Suprapubic skin (tissue), 3 donors: ENCODE measurements around the gene SLC25A36.
"Not testable (repeated sequence)": the region's sequence is repeated elsewhere in the genome, so short reads cannot be mapped to it uniquely, and the experiment has no call there.

Experiments
- CTCF ChIP-seq, 2 donors: fragments of 200-600 bp in 1 of 2; fragments of 450-650 bp in 1 of 2; sonication (generic) in 1 of 2; IDR thresholded peaks; one replicate each; pipeline ENCODE4 v1.5.1; 2016 to 2019; ENCODE audit warnings: antibody characterized with exemption in 2 of 2, mild to moderate bottlenecking in 1 of 2, moderate library complexity in 1 of 2
- POLR2A ChIP-seq, 2 donors: fragments of 450-650 bp; IDR thresholded peaks; one replicate each; pipeline ENCODE4 v1.6.1; 2017; ENCODE audit warnings: antibody characterized with exemption in 2 of 2, mild to moderate bottlenecking in 2 of 2, moderate library complexity in 2 of 2

- not testable (repeated sequence) for TF ChIP-seq CTCF, POLR2A (IDR thresholded peaks at IDR 0.05)
Measured at GRCh38 chr3:141017366-141018322, 76.0 kb downstream of the SLC25A36 start.
